GM21723 (cell line): ENCODE measurements around the gene CHPF2.

Experiments used
- ATAC-seq: cut with Tn5 transposase; IDR thresholded peaks from one replicate; pipeline ENCODE4 v1.9.1; 2021; ENCODE audit warnings: mild to moderate bottlenecking, moderate library complexity; ENCODE audit not compliant: unreplicated experiment

The CHPF2 gene

DNA sequence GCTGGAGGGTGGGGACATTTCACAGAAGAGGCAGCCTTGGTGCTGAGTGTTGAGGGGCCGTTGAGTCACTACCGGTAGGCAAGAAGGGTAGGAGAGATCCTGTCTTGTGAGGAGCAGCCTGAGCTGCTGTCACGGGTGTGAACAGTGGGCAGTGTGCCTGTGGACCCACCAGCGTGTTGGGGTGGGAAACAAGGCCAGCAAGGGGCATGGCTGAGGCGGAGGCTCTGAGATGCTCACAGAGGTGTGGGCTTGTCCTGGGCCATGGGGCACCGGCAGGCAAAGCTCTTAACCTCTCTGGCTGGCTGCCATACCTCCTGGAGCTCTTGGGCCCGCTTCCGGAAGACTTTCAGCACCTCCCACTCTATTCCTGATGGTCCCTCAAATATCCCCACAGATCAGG is 49.8 kb downstream of the CHPF2 start:
- no peak for ATAC-seq

- ATAC-seq, result no peak
Measured at GRCh38 chr7:151283302-151283701, 51.0 kb downstream of the CHPF2 start.

- ATAC-seq, result no peak
Measured at GRCh38 chr7:151286148-151286547, 53.9 kb downstream of the CHPF2 start.
